Fibroblast of skin of left biceps (primary cell): ENCODE measurements around the gene PPP6R3.
A peak's percentile ranks its signal among the peaks of the same experiment; 100 is the strongest.
"Not testable (repeated sequence)": the region's sequence is repeated elsewhere in the genome, so short reads cannot be mapped to it uniquely, and the experiment has no call there.

Experiments
- DNase-seq, 2 experiments: peaks; one replicate each; pipeline ENCODE4 v3.0.0-alpha.2; 2013; ENCODE audit warnings: low read depth in 2 of 2

PPP6R3 gene

DNA sequence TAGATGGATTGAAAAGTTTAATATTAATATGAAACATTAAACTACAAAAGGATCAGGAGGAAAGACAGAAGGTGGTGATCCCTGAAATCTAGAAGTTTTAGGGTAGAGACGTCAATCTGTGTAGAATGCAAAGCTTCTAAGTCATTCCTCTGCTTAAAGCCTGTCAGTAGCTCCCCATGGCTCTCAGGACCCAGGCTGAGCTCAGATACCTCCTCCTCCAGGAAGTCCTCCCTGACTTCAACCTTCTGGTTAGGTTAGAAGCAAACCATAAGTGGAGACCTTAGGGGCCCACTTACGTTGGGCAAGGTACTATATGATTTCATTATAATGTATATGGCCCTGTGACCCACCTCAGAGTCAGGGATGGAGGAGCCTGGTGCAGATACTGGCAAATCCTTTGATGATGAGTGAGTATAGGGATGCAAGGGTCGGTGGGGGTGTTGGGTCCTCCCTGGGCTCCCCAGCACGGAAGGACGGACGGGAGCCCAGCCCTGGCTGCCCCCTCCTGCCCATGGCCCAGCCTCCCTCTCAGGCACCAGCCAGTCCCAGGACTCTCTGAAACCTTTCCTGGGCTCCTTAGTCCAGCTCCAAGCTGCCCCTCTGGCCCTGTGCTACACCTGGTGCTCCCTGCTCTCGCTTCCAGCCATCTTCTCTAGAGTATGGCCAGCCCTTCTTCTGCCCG is 3.2 kb upstream of the PPP6R3 start:
- DNase-seq: no peak

DNA sequence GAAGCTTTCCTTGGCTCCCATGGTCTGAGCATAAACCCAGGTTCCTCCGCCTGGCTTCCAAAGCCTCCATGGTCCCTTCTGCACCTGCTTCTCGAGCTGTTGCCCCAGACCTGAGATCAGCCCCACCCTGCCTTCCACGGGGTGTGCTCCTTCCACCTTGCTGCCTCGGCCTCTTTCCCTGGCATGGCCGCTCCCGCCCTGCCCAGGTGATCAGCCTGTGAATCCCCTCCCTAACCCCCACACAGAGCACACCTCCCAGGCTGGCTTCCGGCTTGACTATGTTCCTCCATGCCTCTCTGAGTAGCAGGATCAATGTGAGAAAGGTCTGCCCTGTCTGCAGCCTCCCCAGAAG is 2.7 kb upstream of the PPP6R3 start:
- no peak for DNase-seq

- DNase-seq: not testable (repeated sequence)
These were observed 2.2 kb upstream of the PPP6R3 start for GRCh38 chr11:68458340-68458739.

DNA sequence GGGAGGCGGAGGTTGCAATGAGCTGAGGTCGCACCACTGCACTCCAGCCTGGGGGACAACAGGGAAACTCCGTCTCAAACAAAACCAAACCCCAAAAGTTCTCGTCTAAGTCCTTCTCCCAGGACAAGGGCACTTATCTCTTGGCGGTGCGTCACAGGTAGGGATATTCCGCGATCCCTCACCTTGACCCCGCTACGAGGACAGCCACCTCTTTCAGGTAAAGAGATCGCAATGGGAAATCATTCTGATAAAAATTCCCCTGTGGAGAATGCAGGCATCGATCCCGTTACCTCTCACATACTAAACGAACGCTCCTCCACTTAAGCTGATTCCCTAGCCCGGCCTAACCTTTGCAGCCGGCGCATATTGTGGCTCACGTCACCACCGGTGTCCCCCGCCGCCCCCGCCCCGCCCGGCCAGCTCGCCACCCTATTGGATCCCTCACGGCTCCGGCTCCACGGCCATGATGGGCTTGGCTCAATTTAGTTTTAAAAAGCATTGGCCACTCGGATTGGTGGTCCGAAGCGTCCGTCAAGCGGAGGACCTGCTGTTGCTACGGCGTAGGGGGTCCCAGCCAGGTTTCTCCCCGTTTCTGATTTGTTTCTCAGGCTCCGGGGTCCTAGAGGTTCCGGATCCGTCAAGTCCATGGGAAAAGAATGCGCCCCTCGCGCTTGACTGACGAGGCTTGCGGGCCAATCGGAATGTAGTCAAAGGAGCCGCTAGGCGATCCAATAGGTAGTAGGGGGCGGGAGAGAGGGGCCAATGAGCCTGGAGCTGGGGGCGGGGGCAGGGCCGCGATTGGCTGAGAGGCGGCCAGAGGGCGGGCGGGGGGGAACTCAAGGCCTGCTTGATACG is 439 bp upstream of the PPP6R3 start:
- DNase-seq: peak; percentile 99

DNA sequence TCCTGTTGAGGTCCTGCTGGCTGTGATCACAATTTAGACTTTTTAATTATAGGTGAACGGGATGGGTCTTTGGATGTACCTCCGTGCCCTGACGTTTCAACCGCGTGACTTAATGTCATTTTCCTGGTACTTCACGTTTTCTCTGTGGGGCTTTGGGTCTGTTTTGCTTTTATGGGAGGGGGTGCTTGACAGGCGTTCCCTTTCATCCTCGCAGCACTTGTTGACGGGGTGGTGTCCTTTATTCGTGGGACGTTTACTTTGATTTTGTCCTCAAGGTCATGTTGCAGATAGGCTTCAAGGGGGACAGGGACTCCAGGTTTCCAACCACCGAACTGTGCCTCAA is 994 bp downstream of the PPP6R3 start:
- no peak for DNase-seq

DNA sequence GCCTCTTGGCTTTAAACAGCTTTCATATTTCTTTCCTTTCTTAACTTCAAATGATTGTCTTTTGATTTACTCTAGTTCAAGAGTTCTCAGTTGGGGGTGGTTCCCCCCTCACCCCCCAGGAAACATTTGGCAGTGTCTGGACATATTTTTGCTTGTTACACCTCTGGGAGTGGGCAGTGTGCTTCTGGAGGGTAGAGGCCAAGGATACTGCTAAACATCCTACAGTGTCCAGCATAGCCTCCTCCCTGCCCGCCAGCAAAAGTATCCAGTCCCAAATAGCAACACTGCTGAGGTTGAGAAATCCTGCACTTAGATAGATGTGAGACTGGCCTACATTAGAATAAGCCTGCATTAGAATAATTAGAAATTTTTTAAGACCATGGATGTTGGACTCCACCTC is 3.2 kb downstream of the PPP6R3 start:
- no peak for DNase-seq

DNA sequence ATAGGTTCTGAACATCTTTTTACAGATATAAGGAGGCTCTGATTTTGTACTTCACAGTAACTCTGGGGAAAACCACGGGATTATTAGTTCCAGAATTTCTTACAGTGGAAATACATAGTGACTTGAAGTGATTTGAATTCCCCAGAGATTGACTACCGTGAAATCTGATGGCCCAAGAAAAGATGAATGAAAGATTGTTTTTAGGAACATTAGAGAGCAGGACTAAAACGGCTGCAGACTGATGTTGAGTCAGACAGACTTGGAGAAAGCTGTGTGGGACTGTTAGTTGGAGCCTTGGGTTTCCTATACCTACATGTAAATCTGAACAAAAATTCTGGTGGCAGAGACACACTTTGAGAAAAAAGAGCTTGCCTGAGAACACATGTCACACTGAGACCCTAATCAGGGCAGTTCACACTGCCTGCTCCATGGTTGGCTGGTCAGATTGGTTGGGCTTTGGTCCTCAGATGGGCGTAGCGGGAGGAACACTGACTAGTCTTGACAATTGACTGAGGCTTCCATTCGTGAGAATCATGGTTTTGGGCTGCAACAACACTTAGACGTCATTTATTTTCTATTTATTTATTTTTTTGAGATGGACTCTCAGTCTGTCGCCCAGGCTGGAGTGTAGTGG is 6.8 kb downstream of the PPP6R3 start:
- no peak for DNase-seq

- DNase-seq: no peak
These were observed 7.8 kb downstream of the PPP6R3 start for GRCh38 chr11:68468217-68468828.

DNA sequence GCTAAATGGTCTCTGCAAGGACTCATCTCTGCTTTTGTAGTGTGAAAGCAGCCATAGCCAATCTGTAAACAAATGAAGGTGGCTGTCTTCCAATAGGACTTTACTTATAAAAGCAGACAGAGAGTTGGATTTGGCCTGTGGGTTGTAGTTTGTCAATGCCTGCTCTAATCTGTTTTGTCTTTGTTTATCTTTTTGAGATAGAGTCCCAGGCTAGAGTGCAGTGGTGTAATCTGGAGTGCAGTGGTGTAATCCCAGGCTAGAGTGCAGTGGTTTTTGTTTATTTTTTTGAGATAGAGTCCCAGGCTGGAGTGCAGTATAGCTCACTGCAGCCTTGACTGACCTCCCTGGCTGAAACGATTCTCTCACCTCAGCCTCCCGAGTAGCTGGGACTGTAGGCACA is 8.6 kb downstream of the PPP6R3 start:
- no peak for DNase-seq

GRCh38 chr11:68469642-68470041 is 9.1 kb downstream of the PPP6R3 start:
- DNase-seq: no peak

DNA sequence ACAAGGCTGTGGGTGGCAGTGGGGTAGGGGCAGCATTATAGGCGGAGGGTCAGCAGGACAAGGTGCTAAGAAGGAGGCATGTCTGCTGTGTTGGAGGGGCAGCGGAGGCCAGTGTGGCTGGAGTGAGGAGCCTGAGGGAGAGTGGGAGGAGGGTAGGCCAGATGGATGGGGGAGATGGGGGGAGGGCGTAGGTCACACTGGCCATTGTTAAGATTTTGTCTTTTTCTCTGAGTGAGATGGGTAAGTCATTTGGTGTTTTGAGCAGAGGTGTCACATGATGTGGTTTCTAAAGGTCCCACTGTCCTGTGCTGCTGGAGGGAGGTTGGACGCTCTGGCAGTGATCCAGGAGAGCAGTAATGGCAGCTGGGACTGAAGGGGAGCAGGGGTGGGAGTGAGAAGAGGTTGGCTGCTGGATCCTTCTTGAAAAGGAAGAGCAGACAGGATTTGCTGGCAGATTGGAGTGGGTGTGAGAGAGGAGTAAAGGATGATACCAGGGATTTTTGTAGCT is 9.8 kb downstream of the PPP6R3 start:
- no peak for DNase-seq

DNA sequence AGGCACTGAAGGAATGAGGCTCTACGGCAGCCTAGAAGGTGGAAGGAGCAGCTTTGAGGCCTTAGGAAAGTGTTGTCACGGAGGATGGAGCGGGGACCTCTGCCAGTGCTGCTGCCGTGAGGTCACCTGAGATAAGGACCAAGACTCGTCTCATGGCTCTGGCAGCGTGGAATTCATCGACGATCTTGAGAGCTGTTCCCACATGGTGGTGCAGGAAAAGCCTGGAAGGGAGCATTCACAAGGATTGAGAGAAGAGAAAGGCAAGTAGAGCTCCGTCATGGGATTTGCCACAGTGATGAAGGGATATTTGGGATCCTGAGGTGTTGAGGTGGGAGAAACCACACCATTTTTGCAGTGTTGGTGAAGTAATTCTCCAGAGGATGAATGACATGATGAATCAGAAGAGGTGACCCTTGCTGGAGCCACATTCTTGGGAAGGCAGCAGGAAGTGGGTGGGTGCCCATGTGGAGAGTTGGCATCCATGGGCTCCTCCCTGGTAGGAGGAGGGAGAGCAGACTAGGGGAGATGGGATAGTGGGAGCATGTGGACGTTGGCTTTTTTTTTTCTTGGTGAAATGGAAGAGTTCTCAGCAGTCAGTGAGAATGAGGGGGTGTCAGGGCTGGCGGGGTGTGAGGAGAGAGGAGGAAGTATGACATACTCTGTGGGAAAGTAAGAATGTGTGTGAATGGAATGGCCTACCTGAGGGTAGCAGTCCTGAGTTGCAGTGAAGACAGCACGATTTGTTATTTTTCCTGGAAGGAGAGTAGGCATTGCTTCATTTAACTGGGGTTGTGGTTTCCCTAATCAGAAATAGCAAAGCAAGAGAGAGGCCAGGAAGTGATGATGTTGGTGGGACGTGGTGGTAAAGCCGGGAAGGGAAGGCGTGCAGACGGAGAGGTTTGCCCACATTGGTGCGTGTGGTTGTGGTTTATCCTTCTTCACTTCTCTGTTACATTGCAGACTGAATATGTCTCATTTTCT is 11.1 kb downstream of the PPP6R3 start:
- DNase-seq: peak in 1 of 2 experiments; percentile 10

- no peak for DNase-seq
These were observed 12.2 kb downstream of the PPP6R3 start for GRCh38 chr11:68472778-68473177.

- no peak for DNase-seq
These were observed 13.1 kb downstream of the PPP6R3 start for GRCh38 chr11:68473693-68474092.

DNA sequence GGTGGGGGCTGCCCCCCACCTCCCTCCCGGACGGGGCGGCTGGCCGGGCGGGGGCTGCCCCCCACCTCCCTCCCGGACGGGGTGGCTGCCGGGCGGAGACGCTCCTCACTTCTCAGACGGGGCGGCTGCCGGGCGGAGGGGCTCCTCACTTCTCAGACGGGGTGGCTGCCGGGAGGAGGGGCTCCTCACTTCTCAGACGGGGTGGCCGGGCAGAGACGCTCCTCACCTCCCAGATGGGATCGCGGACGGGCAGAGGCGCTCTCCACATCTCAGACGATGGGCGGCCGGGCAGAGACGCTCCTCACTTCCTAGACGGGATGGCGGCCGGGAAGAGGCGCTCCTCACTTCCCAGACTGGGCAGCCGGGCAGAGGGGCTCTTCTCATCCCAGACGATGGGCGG is 15.1 kb downstream of the PPP6R3 start:
- not testable (repeated sequence) for DNase-seq

GRCh38 chr11:68479390-68479789 is 18.8 kb downstream of the PPP6R3 start:
- no peak for DNase-seq

- DNase-seq: no peak
These were observed 19.6 kb downstream of the PPP6R3 start for GRCh38 chr11:68480193-68480592.

DNA sequence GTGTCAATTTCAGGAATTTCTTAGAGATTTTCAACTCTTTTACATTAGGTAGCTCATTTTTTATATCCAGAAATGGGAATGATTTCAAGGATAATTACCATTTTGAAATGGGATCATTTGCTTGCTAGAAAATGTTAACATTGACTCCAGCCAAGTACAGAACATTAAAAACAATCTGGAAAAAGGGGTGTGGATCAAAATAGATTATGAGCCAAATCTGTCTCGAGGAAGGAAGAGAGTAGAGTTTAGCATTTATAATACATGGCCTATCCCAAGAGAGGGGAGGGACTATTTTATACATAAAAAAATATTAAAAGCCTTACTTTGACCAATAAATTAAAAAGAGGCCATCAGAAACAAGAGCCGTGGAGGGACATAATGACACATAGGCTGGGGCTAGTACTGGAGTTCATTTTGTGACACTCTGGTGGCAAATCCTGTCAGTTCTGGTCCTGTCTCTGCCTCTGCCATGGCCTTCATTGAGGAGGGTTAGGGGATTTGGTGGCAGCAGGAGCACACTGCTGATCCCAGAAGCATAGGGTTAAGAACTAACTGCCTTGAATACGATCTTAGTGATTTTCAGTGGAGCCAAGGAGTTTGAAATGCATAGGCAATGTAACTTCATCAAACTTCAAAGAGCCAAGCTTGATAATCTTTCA is 20.4 kb downstream of the PPP6R3 start:
- no peak for DNase-seq

- no peak for DNase-seq
These were observed 21.2 kb downstream of the PPP6R3 start for GRCh38 chr11:68481579-68482240.

DNA sequence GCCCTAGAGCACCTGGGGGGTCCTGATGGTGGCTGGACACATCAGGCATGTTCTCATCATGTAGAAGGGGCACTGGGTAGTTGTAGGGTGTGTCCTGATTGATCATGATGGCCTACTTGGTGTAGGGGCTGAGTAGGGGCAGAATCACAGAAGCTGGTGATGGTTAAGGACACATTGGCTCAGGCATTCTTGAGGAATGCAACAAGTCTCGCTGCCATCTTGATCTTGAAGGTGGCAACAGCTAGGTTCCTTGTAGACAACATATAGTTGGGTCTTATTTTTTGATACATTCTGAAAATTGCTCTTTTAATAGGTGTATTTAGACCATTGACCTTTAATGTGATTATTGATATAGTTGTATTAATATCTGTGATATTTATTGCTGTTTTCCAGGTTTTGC is 28.1 kb downstream of the PPP6R3 start:
- no peak for DNase-seq
